CD14-positive monocyte (primary cell): ENCODE data around the gene SKIDA1. TPM values are rescaled to one million over a fixed set of nuclear protein-coding genes. Genes with fewer than 3 reads are reported as not detected.

Experiments
- DNase-seq, 3 donors: peaks; one replicate each; pipeline ENCODE4 v3.0.0-alpha.2; 2011 to 2022
- H2AFZ ChIP-seq: 2 replicates; pipeline ENCODE4 v1.6.0; 2012; ENCODE audit warnings: mild to moderate bottlenecking, low read depth, low read length, inconsistent platforms; ENCODE audit not compliant: insufficient read depth, poor library complexity, severe bottlenecking
- H3K27ac ChIP-seq, 2 donors: 1 replicate in 1 of 2; 2 replicates in 1 of 2; pipeline ENCODE4 v1.5.1; 2012 to 2013; ENCODE audit warnings: low read length in 2 of 2, control low read depth in 1 of 2, inconsistent platforms in 1 of 2, low read depth in 1 of 2, mild to moderate bottlenecking in 1 of 2
- H3K27me3 ChIP-seq, 2 donors: one replicate each; pipeline versions ENCODE4 v1.6.0 to v1.6.1; 2011 to 2013; ENCODE audit warnings: low read length in 2 of 2; ENCODE audit not compliant: control insufficient read depth in 2 of 2, insufficient read depth in 2 of 2
- H3K36me3 ChIP-seq, 2 donors: replicated peaks in 1 of 2; 1 replicate in 1 of 2; 2 replicates in 1 of 2; pipeline versions ENCODE4 v1.5.1 to v1.6.1; 2012 to 2013; ENCODE audit warnings: low read length in 2 of 2, control low read depth in 1 of 2, inconsistent platforms in 1 of 2, mild to moderate bottlenecking in 1 of 2; ENCODE audit not compliant: insufficient read depth in 2 of 2, control insufficient read depth in 1 of 2
- H3K4me1 ChIP-seq, 2 donors: 1 replicate in 1 of 2; 2 replicates in 1 of 2; pipeline versions ENCODE4 v1.5.1 to v1.6.1; 2012 to 2013; ENCODE audit warnings: low read length in 2 of 2, control low read depth in 1 of 2, inconsistent platforms in 1 of 2, mild to moderate bottlenecking in 1 of 2, moderate library complexity in 1 of 2; ENCODE audit not compliant: insufficient read depth in 2 of 2, control insufficient read depth in 1 of 2
- H3K4me2 ChIP-seq: replicated peaks from 2 replicates; pipeline ENCODE3; 2012; ENCODE audit warnings: low read length, moderate library complexity, mild to moderate bottlenecking; ENCODE audit not compliant: poor library complexity, severe bottlenecking; ENCODE audit errors: extremely low read depth
- H3K4me3 ChIP-seq, 3 experiments: fragments of 200-600 bp in 1 of 3; sonication (generic) in 1 of 3; replicated peaks in 1 of 3; 1 replicate in 2 of 3; 2 replicates in 1 of 3; pipeline ENCODE4 v1.5.1; 2011 to 2013; ENCODE audit warnings: low read length in 3 of 3, mild to moderate bottlenecking in 3 of 3, control low read depth in 2 of 3, low read depth in 2 of 3, inconsistent platforms in 1 of 3, moderate library complexity in 1 of 3
- H3K79me2 ChIP-seq: 2 replicates; pipeline ENCODE4 v1.6.0; 2012; ENCODE audit warnings: mild to moderate bottlenecking, control low read depth, inconsistent platforms, low read length, moderate library complexity; ENCODE audit not compliant: insufficient read depth
- H3K9ac ChIP-seq: 2 replicates; pipeline ENCODE4 v1.6.0; 2017; ENCODE audit warnings: low read length, mild to moderate bottlenecking; ENCODE audit not compliant: insufficient read depth, poor library complexity, severe bottlenecking
- H3K9me3 ChIP-seq, 2 donors: replicated peaks in 1 of 2; 1 replicate in 1 of 2; 2 replicates in 1 of 2; pipeline versions ENCODE4 v1.5.1 to v1.6.1; 2012 to 2013; ENCODE audit warnings: low read length in 2 of 2, control low read depth in 1 of 2; ENCODE audit not compliant: control insufficient read depth in 1 of 2, insufficient read depth in 1 of 2
- H4K20me1 ChIP-seq: 2 replicates; pipeline ENCODE4 v1.6.0; 2012; ENCODE audit warnings: mild to moderate bottlenecking, low read length, control low read depth, moderate library complexity; ENCODE audit not compliant: insufficient read depth
- H3K27ac Mint-ChIP-seq, 7 donors: one replicate each; pipeline ENCODE4 v1.8.0; 2020; ENCODE audit warnings: mild to moderate bottlenecking in 7 of 7, mixed read lengths in 7 of 7, moderate library complexity in 6 of 7, inconsistent platforms in 2 of 7
- H3K27me3 Mint-ChIP-seq, 3 donors: one replicate each; pipeline ENCODE4 v1.8.0; 2021 to 2022; ENCODE audit warnings: low read depth in 3 of 3, mild to moderate bottlenecking in 3 of 3, mixed read lengths in 3 of 3, moderate library complexity in 3 of 3, inconsistent platforms in 1 of 3
- H3K36me3 Mint-ChIP-seq, 2 donors: one replicate each; pipeline ENCODE4 v1.8.0; 2020; ENCODE audit warnings: mixed read lengths in 2 of 2, inconsistent platforms in 1 of 2, mild to moderate bottlenecking in 1 of 2
- H3K4me1 Mint-ChIP-seq: one replicate; pipeline ENCODE4 v1.8.0; 2020; ENCODE audit warnings: mild to moderate bottlenecking, mixed read lengths
- H3K4me3 Mint-ChIP-seq, 2 donors: one replicate each; pipeline ENCODE4 v1.8.0; 2020; ENCODE audit warnings: mild to moderate bottlenecking in 2 of 2, mixed read lengths in 2 of 2, moderate library complexity in 1 of 2
- H3K9me3 Mint-ChIP-seq, 7 donors: one replicate each; pipeline ENCODE4 v1.8.0; 2020 to 2022; ENCODE audit warnings: mixed read lengths in 7 of 7, mild to moderate bottlenecking in 6 of 7, moderate library complexity in 6 of 7, inconsistent platforms in 2 of 7
- WGBS: methylation state at CpG from one replicate; pipeline ENCODE4 v1.1.5; 2013; ENCODE audit warnings: missing lambda C conversion rate; ENCODE audit not compliant: insufficient coverage; 5-methylcytosine and 5-hydroxymethylcytosine counted together
- intact Hi-C, 2 donors: fragments of 100-400 bp; cut with micrococcal nuclease; formaldehyde crosslinking; loops; one replicate each; pipeline versions ENCODE4 v1.15.0 to v1.15.1; 2023
- polyA plus RNA-seq, 3 donors: library from polyadenylated mRNA; depleted of rRNA in 1 of 3; unstranded in 2 of 3; stranded (reverse) in 1 of 3; fragments of 300-500 nt in 2 of 3; fragments of >200 nt in 1 of 3; fragmentation: Illumina TruSeq in 2 of 3; gene quantifications; 1 replicate in 2 of 3; 2 replicates in 1 of 3; pipeline ENCODE4 v1.2.3, GENCODE V29; 2012 to 2021
- TF ChIP-seq, protein P1 (sequence below): fragments of 200-600 bp; IDR thresholded peaks from one replicate; pipeline ENCODE4 v1.8.0; 2022; ENCODE audit warnings: antibody characterized with exemption, mild to moderate bottlenecking

Gene SKIDA1
- polyA plus RNA-seq, 3 donors, result 0.04 to 0.15 TPM; not detected in 1

DNA sequence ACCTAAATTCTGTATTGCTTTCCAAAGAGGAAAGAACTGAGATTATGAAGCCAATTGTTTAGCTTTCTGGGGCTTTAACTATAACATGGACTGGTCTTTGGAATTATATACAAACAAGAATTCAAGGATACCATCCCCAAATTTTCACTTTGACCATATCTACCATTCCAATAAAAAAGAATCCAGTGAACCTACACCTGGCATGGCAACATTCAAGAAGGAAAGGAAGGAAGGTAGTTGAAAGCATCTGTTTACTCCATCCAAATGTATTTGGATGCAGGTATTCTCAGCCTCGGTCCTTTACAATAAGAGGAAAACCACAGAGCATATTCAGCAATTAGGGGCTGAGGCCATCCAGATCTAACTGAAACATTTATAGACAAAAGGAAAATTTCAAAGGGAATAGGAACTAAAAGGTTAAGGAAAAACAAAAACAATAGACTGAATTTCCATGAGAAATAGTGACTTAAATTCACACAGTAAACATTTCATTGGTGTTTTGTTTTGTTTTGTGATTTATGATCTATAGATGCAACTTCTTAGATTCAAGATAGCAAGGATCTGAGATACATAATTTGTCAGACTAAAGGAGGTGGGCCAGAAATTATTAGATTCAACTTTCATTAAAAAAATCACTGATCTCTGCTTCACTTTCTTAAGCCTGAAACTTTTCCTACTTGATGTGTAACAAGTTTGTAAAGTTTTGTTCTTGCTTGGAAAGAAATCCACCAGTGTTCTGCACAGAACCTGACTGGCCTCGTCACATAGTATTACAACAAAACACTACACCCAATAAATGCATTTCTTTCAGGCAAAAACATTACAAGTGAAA lies 12.7 kb downstream of the SKIDA1 start:
- H3K9ac ChIP-seq, result no peak overlapping the region
- no peak overlapping the region for H3K4me3 Mint-ChIP-seq
- peaks cover 0 to 9% (median 5%) of the 10 kb centered on the region in 7 donors for H3K9me3 Mint-ChIP-seq
- peaks cover 31 to 72% of the 10 kb centered on the region in 2 donors for H3K27me3 ChIP-seq
- peaks cover 0 to 8% of the 10 kb centered on the region in 2 donors for H3K9me3 ChIP-seq
- no peak overlapping the region for H3K27ac ChIP-seq
- no peaks in the 10 kb centered on the region for H4K20me1 ChIP-seq
- WGBS, result no CpG with 5 or more reads among the region's 2 CpGs
- DNase-seq, result no peak
- H3K4me1 Mint-ChIP-seq, result peaks cover 19% of the 10 kb centered on the region
- H3K79me2 ChIP-seq, result no peaks in the 10 kb centered on the region
- no peak overlapping the region for H3K4me2 ChIP-seq
- no peak overlapping the region for H2AFZ ChIP-seq
- H3K4me3 ChIP-seq, result no peak overlapping the region
- no peaks in the 10 kb centered on the region for H3K36me3 ChIP-seq
- H3K36me3 Mint-ChIP-seq, result peaks cover 0 to 13% of the 10 kb centered on the region in 2 donors
- intact Hi-C loops, result loop anchor here (10.0 kb wide), 2 partner anchors 742 to 832 kb away; partner anchors contain the start of gene SPAG6 (in 1 of the 2)
- peaks cover 36 to 69% (median 45%) of the 10 kb centered on the region in 3 donors for H3K27me3 Mint-ChIP-seq
- peaks cover 22 to 29% of the 10 kb centered on the region in 2 donors for H3K4me1 ChIP-seq
- H3K27ac Mint-ChIP-seq, result no peak overlapping the region
- TF ChIP-seq, protein P1, sequence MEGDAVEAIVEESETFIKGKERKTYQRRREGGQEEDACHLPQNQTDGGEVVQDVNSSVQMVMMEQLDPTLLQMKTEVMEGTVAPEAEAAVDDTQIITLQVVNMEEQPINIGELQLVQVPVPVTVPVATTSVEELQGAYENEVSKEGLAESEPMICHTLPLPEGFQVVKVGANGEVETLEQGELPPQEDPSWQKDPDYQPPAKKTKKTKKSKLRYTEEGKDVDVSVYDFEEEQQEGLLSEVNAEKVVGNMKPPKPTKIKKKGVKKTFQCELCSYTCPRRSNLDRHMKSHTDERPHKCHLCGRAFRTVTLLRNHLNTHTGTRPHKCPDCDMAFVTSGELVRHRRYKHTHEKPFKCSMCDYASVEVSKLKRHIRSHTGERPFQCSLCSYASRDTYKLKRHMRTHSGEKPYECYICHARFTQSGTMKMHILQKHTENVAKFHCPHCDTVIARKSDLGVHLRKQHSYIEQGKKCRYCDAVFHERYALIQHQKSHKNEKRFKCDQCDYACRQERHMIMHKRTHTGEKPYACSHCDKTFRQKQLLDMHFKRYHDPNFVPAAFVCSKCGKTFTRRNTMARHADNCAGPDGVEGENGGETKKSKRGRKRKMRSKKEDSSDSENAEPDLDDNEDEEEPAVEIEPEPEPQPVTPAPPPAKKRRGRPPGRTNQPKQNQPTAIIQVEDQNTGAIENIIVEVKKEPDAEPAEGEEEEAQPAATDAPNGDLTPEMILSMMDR, result no peak

DNA sequence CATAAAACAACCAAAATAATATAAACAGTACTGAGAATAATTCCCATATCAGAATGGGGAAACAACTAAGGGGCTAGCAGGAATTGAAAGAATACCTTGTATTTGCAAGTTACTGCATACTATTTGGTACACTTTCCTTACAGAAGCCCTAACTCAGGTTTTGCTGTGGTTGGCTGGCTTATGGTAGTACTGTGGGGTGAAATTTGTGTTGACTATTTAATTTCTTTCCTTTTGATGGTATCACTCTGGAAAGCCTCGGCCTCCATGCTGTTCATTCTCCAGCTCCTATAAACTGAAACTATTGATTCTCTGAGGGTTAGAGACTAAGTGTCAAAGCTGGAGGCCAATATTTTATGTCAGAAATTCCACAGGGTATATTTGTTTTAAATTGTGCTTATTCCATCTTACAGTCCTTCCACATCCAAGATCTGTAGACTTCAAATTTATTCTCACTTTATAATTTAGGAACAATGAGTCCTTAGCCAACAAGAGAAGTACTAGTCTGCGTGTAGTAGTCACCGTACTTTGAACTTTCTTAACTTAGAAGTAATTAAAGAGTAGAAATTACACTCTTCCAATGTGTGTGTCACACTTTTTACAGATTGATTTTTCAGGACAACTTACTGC lies 13.4 kb downstream of the SKIDA1 start:
- H3K36me3 Mint-ChIP-seq, result peaks cover 0 to 9% of the 10 kb centered on the region in 2 donors
- TF ChIP-seq, protein P1, result no peak
- Histone ChIP-seq H3K9me3 (peaks cover 0 to 8% of the 10 kb centered on the region in 2 donors), H3K27ac (no peak overlapping the region), H3K36me3 (no peaks in the 10 kb centered on the region), H3K4me1 (peaks cover 18 to 29% of the 10 kb centered on the region in 2 donors), H3K9ac (no peak overlapping the region), H2AFZ (no peak overlapping the region), H3K4me2 (no peak overlapping the region), H4K20me1 (no peaks in the 10 kb centered on the region), H3K27me3 (peaks cover 25 to 68% of the 10 kb centered on the region in 2 donors), H3K4me3 (no peak overlapping the region), H3K79me2 (no peaks in the 10 kb centered on the region)
- peaks cover 31 to 63% (median 40%) of the 10 kb centered on the region in 3 donors for H3K27me3 Mint-ChIP-seq
- H3K4me3 Mint-ChIP-seq, result no peak overlapping the region
- DNase-seq, result no peak
- intact Hi-C loops, result loop anchor here (10.0 kb wide), 2 partner anchors 743 to 833 kb away; partner anchors contain the start of gene SPAG6 (in 1 of the 2)
- peaks cover 14% of the 10 kb centered on the region for H3K4me1 Mint-ChIP-seq
- H3K27ac Mint-ChIP-seq, result no peak overlapping the region
- WGBS, result no CpG with 5 or more reads among the region's 3 CpGs
- peaks cover 0 to 4% (median 0%) of the 10 kb centered on the region in 7 donors for H3K9me3 Mint-ChIP-seq
